ENCODE measurements around the gene IWS1. TPM values are rescaled to one million over a fixed set of nuclear protein-coding genes. Genes with fewer than 3 reads are reported as not detected.

Gene IWS1
- total RNA-seq, 1 experiment from 2014 or later = 22.7 TPM

DNA sequence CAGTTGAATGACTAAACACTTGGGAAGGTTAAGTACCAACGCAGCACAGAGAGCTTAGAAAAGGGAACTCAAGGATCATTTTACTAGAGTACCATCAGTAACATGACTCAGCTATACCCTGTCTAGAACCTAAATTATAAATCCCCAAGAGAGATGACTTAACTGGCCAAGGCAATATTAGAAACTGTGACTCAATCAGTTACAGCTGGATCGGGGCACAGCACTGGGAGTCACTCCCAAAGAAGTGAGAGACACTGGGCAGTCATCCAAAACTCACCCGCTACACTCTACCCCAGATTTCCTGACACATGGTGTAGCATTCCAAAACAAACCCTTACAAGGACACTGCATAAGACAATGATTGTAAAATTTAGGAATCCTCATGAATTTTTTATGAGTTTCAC is 17.7 kb downstream of the IWS1 start:
- H3K36me3 ChIP-seq (ENCODE audit: insufficient read depth, low read length) = peaks cover 28% of the 10 kb centered on the region; the same call in 1 of the 2 replicates
- no peaks in the 10 kb centered on the region for H3K9me3 ChIP-seq (ENCODE audit: low read length)
- H3K4me2 ChIP-seq (ENCODE audit: low read depth, low read length, poor library complexity, severe bottlenecking) = peak overlapping the region; percentile 27
- H4K20me1 ChIP-seq (ENCODE audit: insufficient read depth, low read depth, low read length) = peaks cover 39% of the 10 kb centered on the region
- H3K79me2 ChIP-seq (ENCODE audit: low read length) = peaks cover 95% of the 10 kb centered on the region
- DNase-seq = peak; percentile 83
- no peak overlapping the region for H3K9ac ChIP-seq (ENCODE audit: low read length)
- H3K27me3 ChIP-seq (ENCODE audit: low read length) = no peaks in the 10 kb centered on the region
- H2AFZ ChIP-seq (ENCODE audit: low read length) = no peak overlapping the region
- peaks cover 39% of the 10 kb centered on the region for H3K4me1 ChIP-seq (ENCODE audit: low read length)
- no peaks in the 10 kb centered on the region for H3K9me2 ChIP-seq (replicated peaks; ENCODE audit: insufficient read depth, low read length)
- no peak overlapping the region for H3K4me3 ChIP-seq (ENCODE audit: low read length)
- H3K27ac ChIP-seq (ENCODE audit: low read length) = no peak overlapping the region

DNA sequence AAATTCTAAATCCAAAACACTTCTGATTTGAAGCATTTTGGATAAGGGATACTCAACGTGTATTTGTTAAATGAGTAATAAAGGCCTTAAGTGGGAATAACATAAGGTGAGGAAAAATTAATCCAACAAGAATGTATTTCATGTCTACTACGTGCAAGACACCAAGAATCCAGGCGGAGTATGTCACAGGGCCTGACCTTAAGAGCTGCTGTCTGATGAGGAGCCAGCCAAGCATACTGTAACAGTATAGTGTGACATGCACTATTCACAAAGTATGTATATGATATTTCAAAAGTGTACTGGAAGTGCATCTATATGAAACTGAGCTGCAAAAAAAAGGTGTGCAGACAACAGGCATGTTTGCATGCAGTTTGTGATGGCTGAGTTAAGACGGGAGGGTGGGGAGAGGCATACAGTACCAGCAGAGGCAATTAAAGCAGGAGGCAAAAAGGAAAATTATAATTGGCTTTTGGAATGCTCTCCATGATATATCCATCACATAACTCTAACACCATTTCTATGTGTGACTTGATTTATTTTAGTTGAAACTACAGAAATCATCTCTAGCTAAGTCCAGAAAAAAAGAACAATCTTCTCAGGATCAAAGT is 18.2 kb downstream of the IWS1 start:
- no peak overlapping the region for H2AFZ ChIP-seq (ENCODE audit: low read length)
- H3K36me3 ChIP-seq (ENCODE audit: insufficient read depth, low read length) = peaks cover 31% of the 10 kb centered on the region
- H3K79me2 ChIP-seq (ENCODE audit: low read length) = peaks cover 93% of the 10 kb centered on the region
- H3K9me3 ChIP-seq (ENCODE audit: low read length) = no peaks in the 10 kb centered on the region
- no peak overlapping the region for H3K9ac ChIP-seq (ENCODE audit: low read length)
- no peak overlapping the region for H3K27ac ChIP-seq (ENCODE audit: low read length)
- H3K9me2 ChIP-seq (replicated peaks; ENCODE audit: insufficient read depth, low read length) = no peaks in the 10 kb centered on the region
- DNase-seq = no peak
- peaks cover 37% of the 10 kb centered on the region for H3K4me1 ChIP-seq (ENCODE audit: low read length)
- H3K4me3 ChIP-seq (ENCODE audit: low read length) = no peak overlapping the region
- peaks cover 39% of the 10 kb centered on the region for H4K20me1 ChIP-seq (ENCODE audit: insufficient read depth, low read depth, low read length)
- peak overlapping the region; percentile 27 for H3K4me2 ChIP-seq (ENCODE audit: low read depth, low read length, poor library complexity, severe bottlenecking)
- H3K27me3 ChIP-seq (ENCODE audit: low read length) = no peaks in the 10 kb centered on the region

DNA sequence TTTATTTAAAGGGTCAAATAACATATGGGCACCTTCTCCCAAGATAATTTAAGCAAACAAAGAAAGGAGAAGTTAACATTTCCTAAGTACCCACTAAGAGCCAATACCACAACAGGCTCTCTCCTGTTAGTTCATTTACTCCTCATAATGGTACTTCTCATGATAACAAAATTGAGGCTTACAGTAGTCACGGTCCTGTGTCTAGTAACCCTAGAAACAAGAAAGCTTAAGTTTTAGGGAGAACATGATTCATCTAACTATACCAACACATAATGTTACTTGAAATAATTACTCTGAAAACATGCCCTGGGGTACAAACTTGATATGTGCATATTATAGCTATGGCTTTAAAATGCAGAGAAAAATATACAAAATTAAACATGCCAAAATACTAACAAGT is 19.8 kb downstream of the IWS1 start:
- H3K4me3 ChIP-seq (ENCODE audit: low read length) = no peak overlapping the region
- H3K36me3 ChIP-seq (ENCODE audit: insufficient read depth, low read length) = peaks cover 46% of the 10 kb centered on the region
- peaks cover 28% of the 10 kb centered on the region for H4K20me1 ChIP-seq (ENCODE audit: insufficient read depth, low read depth, low read length)
- no peak for DNase-seq
- no peak overlapping the region for H3K27ac ChIP-seq (ENCODE audit: low read length)
- H2AFZ ChIP-seq (ENCODE audit: low read length) = no peak overlapping the region
- no peak overlapping the region for H3K9ac ChIP-seq (ENCODE audit: low read length)
- H3K27me3 ChIP-seq (ENCODE audit: low read length) = no peaks in the 10 kb centered on the region
- H3K79me2 ChIP-seq (ENCODE audit: low read length) = peaks cover 80% of the 10 kb centered on the region
- H3K9me2 ChIP-seq (replicated peaks; ENCODE audit: insufficient read depth, low read length) = no peaks in the 10 kb centered on the region
- H3K9me3 ChIP-seq (ENCODE audit: low read length) = no peaks in the 10 kb centered on the region
- H3K4me2 ChIP-seq (ENCODE audit: low read depth, low read length, poor library complexity, severe bottlenecking) = no peak overlapping the region
- peaks cover 37% of the 10 kb centered on the region for H3K4me1 ChIP-seq (ENCODE audit: low read length)

DNA sequence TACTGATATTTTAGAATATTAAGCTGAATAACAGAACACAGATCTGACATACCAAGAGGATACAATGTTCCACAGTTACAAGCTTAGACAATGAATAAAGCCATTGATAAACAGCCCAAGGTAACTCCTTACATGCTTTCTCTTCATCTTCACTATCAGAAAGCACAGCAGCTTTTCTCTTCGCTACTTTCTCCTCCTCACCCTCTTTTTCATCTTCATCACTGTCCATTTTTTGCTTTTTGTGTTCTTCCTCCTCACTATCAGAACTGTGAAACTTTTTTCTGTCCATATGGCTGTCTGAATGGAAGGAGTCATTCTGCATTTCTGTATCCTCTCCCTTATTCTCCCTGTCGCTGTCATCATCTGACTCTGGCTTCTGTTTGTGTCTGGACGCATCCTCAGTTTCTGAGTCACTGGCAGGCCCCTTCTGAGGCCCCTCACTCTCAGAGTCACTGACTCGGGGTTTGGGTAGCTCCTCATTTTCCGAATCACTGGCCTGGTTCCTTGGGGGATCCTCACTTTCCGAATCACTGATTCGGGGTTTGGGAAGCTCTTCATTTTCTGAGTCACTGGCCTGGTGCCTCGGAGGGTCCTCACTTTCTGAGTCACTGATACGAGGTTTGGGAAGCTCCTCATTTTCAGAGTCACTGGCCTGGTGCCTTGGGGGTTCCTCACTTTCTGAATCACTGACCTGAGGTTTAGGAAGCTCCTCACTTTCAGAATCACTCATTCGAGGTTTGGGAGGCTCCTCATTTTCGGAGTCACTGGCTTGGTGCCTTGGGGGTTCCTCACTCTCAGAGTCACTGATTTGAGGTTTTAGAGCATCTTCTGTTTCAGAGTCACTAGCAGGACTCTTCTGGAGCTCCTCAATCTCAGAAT is 21.5 kb downstream of the IWS1 start:
- H3K4me1 ChIP-seq (ENCODE audit: low read length) = peaks cover 32% of the 10 kb centered on the region
- DNase-seq = no peak
- H3K79me2 ChIP-seq (ENCODE audit: low read length) = peaks cover 63% of the 10 kb centered on the region
- no peak overlapping the region for H3K27ac ChIP-seq (ENCODE audit: low read length)
- H2AFZ ChIP-seq (ENCODE audit: low read length) = no peak overlapping the region
- no peaks in the 10 kb centered on the region for H3K27me3 ChIP-seq (ENCODE audit: low read length)
- no peak overlapping the region for H3K9ac ChIP-seq (ENCODE audit: low read length)
- H3K9me3 ChIP-seq (ENCODE audit: low read length) = no peaks in the 10 kb centered on the region
- H3K4me3 ChIP-seq (ENCODE audit: low read length) = no peak overlapping the region
- H3K9me2 ChIP-seq (replicated peaks; ENCODE audit: insufficient read depth, low read length) = no peaks in the 10 kb centered on the region
- H3K4me2 ChIP-seq (ENCODE audit: low read depth, low read length, poor library complexity, severe bottlenecking) = no peak overlapping the region
- H3K36me3 ChIP-seq (ENCODE audit: insufficient read depth, low read length) = peaks cover 60% of the 10 kb centered on the region
- H4K20me1 ChIP-seq (ENCODE audit: insufficient read depth, low read depth, low read length) = peaks cover 17% of the 10 kb centered on the region

DNA sequence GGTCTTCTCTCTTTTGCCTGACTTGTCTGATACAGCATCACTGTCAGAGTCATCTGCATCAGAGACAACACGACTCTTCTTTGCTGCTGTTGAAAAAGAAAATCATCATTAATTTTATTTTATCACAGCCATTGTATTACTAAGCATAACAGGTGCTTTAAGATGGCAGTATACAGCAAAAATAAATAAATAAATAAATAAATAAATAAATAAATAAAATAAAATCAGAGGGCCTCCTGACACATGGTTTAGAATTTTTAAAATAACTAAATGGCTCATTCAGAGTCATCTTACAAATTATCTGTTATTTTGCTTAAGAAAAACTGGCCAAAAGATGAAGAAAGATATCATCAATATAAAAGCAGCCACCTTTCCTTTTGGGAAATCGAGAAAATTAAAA is 22.8 kb downstream of the IWS1 start:
- no peak overlapping the region for H3K4me2 ChIP-seq (ENCODE audit: low read depth, low read length, poor library complexity, severe bottlenecking)
- no peak overlapping the region for H3K4me3 ChIP-seq (ENCODE audit: low read length)
- no peak overlapping the region for H3K9ac ChIP-seq (ENCODE audit: low read length)
- H3K9me2 ChIP-seq (replicated peaks; ENCODE audit: insufficient read depth, low read length) = no peaks in the 10 kb centered on the region
- peaks cover 52% of the 10 kb centered on the region for H3K79me2 ChIP-seq (ENCODE audit: low read length)
- H3K36me3 ChIP-seq (ENCODE audit: insufficient read depth, low read length) = peaks cover 68% of the 10 kb centered on the region
- DNase-seq = no peak
- no peaks in the 10 kb centered on the region for H3K27me3 ChIP-seq (ENCODE audit: low read length)
- H2AFZ ChIP-seq (ENCODE audit: low read length) = no peak overlapping the region
- no peak overlapping the region for H3K27ac ChIP-seq (ENCODE audit: low read length)
- H4K20me1 ChIP-seq (ENCODE audit: insufficient read depth, low read depth, low read length) = peaks cover 8% of the 10 kb centered on the region
- H3K9me3 ChIP-seq (ENCODE audit: low read length) = no peaks in the 10 kb centered on the region
- peaks cover 20% of the 10 kb centered on the region for H3K4me1 ChIP-seq (ENCODE audit: low read length)

DNA sequence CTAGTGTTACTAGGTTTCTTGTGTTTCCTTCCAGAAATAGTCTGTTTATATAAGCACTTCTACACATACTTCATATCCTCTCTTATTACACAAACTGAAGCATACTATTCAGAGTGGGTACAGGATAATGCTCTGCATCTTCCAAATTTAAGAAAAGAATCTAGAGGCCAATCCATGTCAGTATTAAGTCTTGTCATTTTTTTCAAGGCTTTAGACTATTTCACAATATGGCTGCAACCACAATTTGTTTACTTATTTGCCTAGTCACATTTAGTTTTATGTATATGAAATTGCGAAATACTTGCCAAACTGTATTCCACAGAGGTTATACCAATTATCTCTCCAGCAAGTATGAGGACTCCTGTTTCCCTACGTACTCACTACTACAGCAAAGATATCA is 27.9 kb downstream of the IWS1 start:
- no peaks in the 10 kb centered on the region for H3K4me1 ChIP-seq (ENCODE audit: low read length)
- peaks cover 72% of the 10 kb centered on the region for H3K36me3 ChIP-seq (ENCODE audit: insufficient read depth, low read length)

DNA sequence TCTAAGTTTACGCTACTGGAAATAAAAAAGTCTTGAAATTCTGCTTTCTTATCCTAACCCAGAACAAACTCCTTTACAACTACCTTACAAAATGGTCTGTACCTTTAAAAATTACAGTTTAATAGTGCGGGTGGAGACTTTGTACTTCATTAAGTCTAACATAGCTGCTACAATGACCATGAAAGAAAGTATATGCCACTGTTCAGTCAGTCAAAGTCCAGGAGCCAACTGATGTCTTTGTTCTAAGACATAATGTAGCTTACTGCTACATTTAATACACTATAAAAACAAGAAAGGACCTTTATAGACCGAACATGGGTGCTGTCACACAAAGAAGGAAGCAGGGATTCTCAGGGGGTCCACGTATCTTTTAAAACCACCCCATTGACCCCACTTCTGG is 36.0 kb downstream of the IWS1 start:
- DNase-seq = no peak
- Histone ChIP-seq H3K79me2 (ENCODE audit: low read length) (peaks cover 4% of the 10 kb centered on the region; the same call in 1 of the 2 replicates), H3K27me3 (ENCODE audit: low read length) (no peaks in the 10 kb centered on the region), H2AFZ (ENCODE audit: low read length) (no peak overlapping the region), H4K20me1 (ENCODE audit: insufficient read depth, low read depth, low read length) (no peaks in the 10 kb centered on the region), H3K9ac (ENCODE audit: low read length) (no peak overlapping the region), H3K4me2 (ENCODE audit: low read depth, low read length, poor library complexity, severe bottlenecking) (no peak overlapping the region), H3K4me3 (ENCODE audit: low read length) (no peak overlapping the region), H3K27ac (ENCODE audit: low read length) (no peak overlapping the region), H3K36me3 (ENCODE audit: insufficient read depth, low read length) (peaks cover 56% of the 10 kb centered on the region), H3K4me1 (ENCODE audit: low read length) (no peaks in the 10 kb centered on the region), H3K9me3 (ENCODE audit: low read length) (no peaks in the 10 kb centered on the region), H3K9me2 (replicated peaks; ENCODE audit: insufficient read depth, low read length) (no peaks in the 10 kb centered on the region)

More for the DNA sequence above, 27.9 kb downstream of the IWS1 start:
- H2AFZ ChIP-seq (ENCODE audit: low read length) = no peak overlapping the region
- no peak for DNase-seq
- no peaks in the 10 kb centered on the region for H3K9me2 ChIP-seq (replicated peaks; ENCODE audit: insufficient read depth, low read length)
- H3K4me3 ChIP-seq (ENCODE audit: low read length) = no peak overlapping the region
- H4K20me1 ChIP-seq (ENCODE audit: insufficient read depth, low read depth, low read length) = no peaks in the 10 kb centered on the region; the same call in 1 of the 2 replicates
- H3K79me2 ChIP-seq (ENCODE audit: low read length) = peaks cover 16% of the 10 kb centered on the region
- no peak overlapping the region for H3K27ac ChIP-seq (ENCODE audit: low read length)
- no peak overlapping the region for H3K4me2 ChIP-seq (ENCODE audit: low read depth, low read length, poor library complexity, severe bottlenecking)
- H3K9me3 ChIP-seq (ENCODE audit: low read length) = no peaks in the 10 kb centered on the region
- no peaks in the 10 kb centered on the region for H3K27me3 ChIP-seq (ENCODE audit: low read length)
- H3K9ac ChIP-seq (ENCODE audit: low read length) = no peak overlapping the region

DNA sequence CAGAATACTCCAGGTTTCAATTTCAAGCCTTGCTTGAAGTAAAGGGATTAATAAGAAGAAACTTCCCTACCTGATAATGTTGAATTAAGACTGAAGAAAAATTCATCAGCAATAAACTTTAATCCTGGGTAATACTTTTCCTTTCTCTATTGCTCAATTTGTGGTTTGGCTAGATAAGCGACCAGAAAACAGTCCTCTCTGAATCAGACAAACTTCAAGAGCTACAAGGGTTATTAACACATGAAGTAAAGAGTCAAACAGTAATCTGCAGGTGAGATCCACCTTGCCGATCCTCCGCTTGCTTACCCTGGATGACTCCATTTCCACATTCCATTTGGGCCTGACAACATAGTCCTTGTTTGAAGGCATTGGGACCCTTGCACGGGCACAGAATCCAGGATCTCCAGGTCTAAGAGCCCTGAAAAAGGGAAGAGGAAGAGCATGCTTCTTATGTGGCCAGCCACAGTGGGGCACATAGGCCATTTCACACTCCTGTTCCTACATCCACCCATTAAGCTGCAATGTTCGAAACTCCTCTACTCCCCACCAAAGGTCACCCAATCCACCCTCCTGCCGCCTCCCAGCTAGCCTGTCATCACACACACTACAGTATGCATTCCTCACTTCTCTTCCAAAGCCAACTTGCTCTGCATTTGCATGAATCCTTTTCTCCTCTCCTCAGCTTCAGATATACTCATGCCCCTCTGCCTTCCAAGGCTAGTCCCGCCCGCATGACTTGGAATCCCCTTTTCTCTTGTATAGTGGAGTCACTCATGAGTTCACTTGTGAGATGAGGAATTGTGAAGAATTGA is 39.8 kb downstream of the IWS1 start:
- Histone ChIP-seq H3K9ac (ENCODE audit: low read length) (no peak overlapping the region), H3K4me3 (ENCODE audit: low read length) (no peak overlapping the region), H3K79me2 (ENCODE audit: low read length) (0 out of 2 replicates have a peak, but pooled peaks cover 4% of the 10 kb centered on the region), H3K36me3 (ENCODE audit: insufficient read depth, low read length) (peaks cover 43% of the 10 kb centered on the region), H3K4me2 (ENCODE audit: low read depth, low read length, poor library complexity, severe bottlenecking) (no peak overlapping the region), H3K27ac (ENCODE audit: low read length) (no peak overlapping the region), H3K4me1 (ENCODE audit: low read length) (no peaks in the 10 kb centered on the region), H4K20me1 (ENCODE audit: insufficient read depth, low read depth, low read length) (no peaks in the 10 kb centered on the region), H3K27me3 (ENCODE audit: low read length) (no peaks in the 10 kb centered on the region), H3K9me3 (ENCODE audit: low read length) (no peaks in the 10 kb centered on the region), H2AFZ (ENCODE audit: low read length) (no peak overlapping the region), H3K9me2 (replicated peaks; ENCODE audit: insufficient read depth, low read length) (no peaks in the 10 kb centered on the region)
- DNase-seq = no peak

Data from Karpas-422 (cell line).